Fibroblast of skin of left biceps (primary cell): Measurements from ENCODE around the gene BCAT1.

Source experiments
- DNase-seq, 2 experiments: peaks; one replicate each; pipeline ENCODE4 v3.0.0-alpha.2; 2013; ENCODE audit warnings: low read depth in 2 of 2

BCAT1 gene

DNA sequence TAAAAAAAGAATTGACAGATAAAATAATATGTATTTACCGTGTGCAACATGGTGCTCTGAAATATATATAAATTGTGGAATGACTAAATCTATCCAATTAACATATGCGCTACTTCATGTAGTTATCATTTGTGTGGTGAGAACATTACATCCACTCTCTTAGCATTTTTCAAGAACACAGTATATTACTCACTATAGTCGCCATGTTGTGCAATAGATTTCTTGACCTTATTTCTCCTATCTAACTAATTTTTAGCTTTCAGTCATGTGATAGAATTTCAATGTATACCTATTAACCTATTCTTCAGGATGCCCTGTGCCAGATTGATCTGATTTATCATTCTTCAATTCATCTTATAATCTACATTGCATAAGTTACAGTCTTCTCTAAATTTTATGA lies 178.6 kb downstream of the BCAT1 start:
- no peak for DNase-seq

DNA sequence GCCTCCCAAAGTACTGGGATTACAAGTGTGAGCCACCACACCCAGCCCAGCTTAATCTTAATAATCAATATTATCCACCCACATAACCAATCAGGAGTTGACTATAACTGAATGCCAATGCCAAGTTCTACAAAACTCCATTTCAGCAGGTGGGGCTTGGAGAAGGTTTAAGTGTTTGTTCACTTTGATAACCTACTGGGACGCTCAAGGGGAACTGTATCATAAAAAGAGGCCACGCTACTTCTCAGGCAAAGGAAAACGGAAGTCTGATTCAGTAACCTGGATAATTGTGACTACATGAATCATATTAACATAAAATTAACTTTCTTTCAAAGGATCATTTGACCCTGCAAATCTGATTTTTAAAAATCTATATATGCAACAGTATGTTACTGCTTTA lies 179.2 kb downstream of the BCAT1 start:
- no peak for DNase-seq

DNA sequence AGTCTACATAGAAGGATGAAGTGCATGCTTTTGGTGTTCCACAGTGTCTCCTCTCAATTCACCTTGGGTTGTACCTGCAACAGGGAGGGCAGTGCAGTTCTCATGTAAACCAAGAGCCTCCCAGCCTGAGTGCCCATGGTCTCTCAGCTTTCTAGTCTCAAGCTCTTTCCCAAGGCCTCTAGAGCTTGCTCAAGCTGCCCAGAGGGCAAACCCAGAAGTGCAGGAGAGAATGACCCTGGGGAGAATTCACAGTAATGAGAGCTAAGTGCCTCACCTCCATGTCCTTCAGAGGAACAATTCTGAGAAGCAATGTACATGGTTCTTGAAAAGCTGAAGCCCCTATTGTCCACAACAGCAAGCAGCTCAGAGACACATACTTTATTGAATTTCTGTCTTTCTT lies 180.5 kb downstream of the BCAT1 start:
- no peak for DNase-seq

DNA sequence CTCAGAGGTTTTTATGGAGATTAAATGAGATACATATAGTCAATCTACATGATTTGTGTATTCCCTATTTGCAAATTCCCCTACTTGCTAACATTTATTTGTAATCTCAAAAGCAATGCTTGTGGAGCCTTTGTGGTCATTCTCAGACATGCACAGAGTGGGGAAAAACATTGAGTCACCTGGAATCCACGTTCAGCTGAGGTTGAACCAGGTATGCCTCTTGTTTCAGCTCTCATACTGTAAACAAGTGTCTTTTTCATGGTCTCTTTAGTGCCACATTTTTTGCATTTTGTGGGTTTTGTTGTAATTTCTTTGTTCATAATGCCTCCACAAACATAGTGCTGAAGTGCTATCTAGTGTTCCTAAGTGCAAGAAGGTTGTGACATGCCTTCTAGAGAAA lies 181.9 kb downstream of the BCAT1 start:
- no peak for DNase-seq

DNA sequence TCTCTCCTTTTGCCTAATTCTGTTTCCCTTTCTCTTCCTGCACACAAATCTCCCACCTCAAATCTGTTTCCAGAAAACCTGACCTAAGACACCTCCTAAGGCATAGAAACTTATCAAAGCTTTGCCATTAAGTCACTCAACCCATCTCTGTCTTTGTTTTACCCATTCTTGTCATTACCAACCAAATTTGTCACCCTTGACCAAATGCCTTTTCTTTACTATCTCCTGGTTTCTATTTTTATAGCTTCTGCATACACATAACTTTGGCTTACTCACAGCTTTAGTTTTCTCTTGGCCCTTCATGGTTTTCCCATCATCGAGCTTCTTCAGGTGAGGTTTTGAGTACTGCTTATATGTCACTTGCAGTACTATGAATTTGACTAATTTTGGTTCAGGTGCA lies 184.2 kb downstream of the BCAT1 start:
- DNase-seq: no peak

DNA sequence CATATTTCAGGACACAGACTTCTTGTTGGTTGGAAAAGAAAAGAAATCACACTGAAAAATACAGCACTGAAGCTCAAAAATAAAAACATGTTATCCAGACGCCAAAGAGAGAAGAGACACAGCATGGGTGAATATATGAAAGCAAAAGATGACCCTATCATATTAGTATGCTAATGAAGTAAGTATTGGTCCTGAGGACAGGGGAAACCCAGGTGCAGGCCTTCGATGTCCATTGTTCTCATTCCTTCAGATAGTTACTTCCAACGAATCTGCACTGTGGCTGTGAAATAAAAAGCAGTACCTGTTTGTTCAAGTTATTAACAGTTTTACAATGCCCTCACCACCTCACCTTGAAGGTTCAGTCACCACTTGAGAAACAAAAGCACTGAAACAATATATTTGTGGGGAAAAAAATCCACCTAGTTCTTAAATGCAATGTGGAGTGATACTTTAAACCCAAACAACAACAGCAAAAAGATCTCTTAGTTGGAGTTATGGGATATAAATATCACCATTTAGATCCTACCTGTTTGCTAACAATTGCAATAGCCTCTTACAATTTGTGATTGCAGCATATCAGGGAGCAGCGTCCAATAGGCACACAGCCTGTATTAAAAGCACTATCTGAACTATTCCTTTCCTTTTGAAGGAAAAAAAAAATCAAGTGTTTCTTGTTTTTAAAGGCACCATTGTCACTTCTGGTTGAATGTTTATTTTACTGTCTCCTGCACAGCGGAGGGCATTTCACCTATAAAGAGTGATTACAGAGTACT lies 188.1 kb downstream of the BCAT1 start:
- DNase-seq: no peak

DNA sequence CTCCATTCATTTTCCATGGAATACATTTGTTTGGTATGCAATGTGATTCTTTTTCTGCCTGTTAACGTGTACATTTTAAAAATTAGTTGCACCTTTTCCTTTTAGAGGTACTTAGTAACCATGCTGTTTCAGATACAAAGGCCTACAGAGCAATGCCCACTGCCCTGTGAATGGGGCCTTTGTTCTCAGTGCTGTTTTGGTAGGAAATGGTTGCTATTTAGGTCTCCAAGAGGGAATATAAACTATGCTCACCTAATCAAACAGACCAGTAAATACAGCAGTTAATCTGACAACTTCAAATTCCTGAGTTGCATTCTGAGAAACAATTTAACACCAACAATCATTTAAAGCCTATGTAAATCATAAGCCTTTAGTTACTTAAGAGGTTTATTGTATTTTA lies 188.7 kb downstream of the BCAT1 start:
- DNase-seq: no peak
